NCI-H1105 (cell line): ENCODE data around the gene EGFR.

Source experiments
- DNase-seq: peaks from one replicate; lab custom pipeline; 2025; lab: John Stamatoyannopoulos, UW

EGFR gene

GRCh38 chr7:55036950-55037736, 18.3 kb downstream of the EGFR start:
- no peak for DNase-seq

DNA sequence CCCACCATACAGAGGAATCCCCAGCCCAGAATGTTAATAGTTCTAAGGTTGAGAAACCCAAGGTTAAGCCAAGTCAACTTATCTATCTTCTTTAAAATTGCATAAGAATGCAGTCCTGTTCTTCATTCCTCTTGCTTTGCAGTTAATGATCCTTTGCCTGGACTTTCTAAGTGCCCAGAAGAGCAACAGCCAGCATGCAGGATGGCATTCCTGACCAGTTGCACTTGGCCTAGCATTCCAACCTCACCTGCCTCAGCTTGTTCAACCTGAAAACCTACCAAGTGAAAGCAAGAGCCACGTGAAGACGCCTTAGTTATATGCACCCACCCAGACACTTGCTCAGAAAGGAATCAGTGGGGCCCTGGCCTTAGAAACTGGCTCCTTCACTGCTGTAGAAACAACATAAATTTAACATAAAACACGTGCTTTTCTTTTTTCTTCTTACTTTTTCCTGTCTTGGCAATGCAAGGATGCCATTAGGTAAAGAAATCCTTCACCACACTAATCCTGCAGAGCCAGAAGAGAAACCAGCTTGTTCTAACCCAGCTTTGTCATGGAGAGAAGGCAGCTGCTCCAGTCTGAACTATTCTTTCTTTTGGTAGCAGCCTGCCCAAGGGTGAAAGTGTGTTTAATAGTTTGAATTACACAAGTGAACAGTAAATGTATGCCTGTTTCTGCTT, 25.0 kb downstream of the EGFR start:
- DNase-seq: no peak

- DNase-seq: no peak
Measured at GRCh38 chr7:55044371-55044717, 25.5 kb downstream of the EGFR start.

DNA sequence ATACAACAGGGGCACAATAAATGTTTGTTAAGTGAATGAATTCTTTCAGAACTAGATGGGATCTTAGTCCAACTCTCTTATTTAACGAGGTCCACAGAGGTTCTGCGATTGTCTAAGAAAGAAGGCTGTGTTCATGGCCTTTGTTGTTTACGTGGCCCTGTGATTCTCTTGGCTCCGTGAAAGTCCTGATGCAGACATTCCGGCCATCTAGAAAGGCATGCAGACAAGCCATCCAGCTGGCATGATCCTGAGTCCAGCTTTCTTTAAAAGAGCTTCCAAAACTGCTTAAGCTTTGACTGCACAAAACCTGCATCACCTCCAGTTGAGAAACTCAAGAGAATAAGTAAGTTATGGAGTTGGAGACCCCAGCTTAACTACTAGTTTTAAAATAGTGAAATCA, 26.0 kb downstream of the EGFR start:
- no peak for DNase-seq

DNA sequence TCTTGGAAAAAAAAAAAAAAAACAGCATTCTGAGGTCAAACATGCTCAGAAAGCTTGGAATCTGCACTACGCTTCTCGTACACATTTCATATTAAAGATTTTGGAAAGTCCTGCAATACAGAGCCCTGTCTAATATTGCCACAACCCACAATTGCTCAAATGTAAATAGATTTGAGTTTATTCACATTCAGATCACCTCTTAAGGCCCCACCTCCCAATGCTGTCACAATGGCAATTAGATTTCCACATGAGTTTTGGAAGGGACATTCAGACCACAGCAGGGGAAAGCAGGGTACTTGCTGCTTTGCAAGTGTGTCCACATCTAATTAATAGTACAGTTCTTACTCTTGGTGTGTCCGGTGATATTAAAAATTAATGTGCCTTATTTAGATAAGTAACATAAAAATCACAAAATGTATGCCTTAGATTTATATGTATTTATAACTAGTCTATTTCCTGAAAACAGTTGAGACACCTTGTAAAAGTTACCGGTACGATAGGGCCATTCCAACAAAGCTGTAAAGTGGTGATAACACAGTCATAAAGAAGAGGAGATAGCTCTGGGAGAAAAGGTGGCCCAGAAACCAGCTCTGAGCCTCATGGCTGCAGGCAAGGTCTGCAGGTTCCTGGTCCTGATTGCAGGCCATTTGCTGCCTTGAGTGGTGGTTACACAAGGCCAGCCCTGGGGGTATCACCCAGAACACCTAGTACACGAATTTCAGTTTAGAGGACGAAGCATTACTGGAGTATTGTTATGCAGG, 27.9 kb downstream of the EGFR start:
- no peak for DNase-seq

- DNase-seq: peak; percentile 1
Measured at GRCh38 chr7:55048221-55048859, 29.5 kb downstream of the EGFR start.

- no peak for DNase-seq
Measured at GRCh38 chr7:55050281-55050680, 31.5 kb downstream of the EGFR start.

GRCh38 chr7:55052081-55052480, 33.3 kb downstream of the EGFR start:
- no peak for DNase-seq

GRCh38 chr7:55052741-55053427, 34.1 kb downstream of the EGFR start:
- DNase-seq: no peak

DNA sequence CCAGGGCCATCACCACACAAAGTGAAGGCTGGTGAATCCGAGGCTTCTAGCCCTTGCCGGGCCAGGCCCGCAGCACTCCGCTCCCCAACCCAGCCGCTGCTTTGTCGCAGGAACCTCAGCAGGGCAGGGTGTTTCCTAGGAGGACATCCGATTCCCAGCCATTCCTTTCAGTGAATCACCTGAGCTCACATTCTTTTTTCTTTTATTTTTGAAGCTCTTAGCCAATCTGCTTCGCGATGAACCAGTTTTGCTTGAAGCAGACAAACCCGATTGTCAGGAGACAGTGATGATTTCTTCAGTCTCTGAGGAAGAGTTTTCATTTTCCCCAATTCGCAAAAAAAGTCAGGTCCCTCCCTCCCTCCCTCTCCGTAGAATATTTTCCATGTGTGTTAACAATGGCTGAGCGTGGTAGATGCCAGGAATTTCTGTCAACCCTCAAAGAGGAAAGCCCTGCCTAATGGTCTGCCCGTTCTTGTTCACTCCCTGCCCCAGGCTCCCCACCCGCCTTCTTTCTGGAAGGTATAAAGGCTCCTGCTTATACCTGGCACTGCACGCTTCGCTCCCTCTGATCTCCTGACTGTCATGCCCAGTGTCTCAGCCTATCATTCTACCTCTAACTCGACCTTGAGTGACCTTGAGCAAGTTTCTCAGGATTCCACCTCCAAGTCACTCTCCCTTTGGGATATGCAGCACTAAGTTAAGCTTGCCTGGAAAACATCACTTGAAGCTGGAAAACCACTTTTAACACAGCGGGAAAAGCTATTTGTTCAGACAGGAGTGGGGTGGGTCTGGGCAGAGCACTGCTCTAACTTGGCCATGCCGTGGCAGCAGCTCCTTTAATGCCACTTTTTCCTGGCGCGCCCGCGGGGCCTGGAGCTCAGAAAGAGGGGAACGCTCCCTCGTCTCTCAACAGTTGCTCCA, 35.1 kb downstream of the EGFR start:
- DNase-seq: no peak

- DNase-seq: no peak
Measured at GRCh38 chr7:55054758-55055157, 35.9 kb downstream of the EGFR start.

GRCh38 chr7:55055479-55055878, 36.7 kb downstream of the EGFR start:
- DNase-seq: no peak

GRCh38 chr7:55056068-55056467, 37.3 kb downstream of the EGFR start:
- no peak for DNase-seq

- no peak for DNase-seq
Measured at GRCh38 chr7:55056577-55057480, 38.0 kb downstream of the EGFR start.

DNA sequence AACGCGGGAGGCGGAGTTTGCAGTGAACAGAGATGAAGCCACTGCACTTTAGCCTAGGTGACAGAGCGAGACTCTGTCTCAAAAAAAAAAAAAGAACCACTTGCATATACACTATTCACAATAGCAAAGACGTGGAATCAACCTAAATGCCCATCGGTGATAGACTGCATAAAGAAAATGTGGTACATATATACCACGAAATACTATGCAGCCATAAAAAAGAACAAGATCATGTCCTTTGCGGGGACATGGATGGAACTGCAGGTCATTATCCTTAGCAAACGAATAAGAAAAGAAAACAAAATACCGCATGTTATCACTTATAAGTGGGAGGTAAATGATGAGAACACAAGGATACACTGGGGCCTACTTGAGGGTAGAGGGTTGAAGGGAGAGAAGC, 39.5 kb downstream of the EGFR start:
- no peak for DNase-seq

GRCh38 chr7:55059021-55059420, 40.2 kb downstream of the EGFR start:
- no peak for DNase-seq

DNA sequence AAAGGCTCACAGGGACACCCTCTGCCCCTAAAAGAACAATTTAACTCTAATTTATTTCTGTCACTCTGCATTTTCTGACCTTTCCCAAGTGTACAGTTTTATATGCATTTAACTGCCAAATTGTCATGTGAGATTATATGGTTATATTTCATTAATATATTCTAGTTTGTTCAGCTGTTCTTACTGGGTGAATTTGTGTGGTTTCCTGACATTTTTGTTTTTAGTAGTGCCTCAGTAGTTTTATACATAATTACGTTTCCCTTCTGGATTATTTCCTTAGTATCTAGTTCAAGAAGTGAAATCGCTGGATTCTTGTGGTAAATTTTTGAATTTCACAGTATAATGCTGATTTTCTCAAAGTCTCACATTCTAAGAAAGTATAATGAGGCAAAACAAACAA, 41.3 kb downstream of the EGFR start:
- no peak for DNase-seq

GRCh38 chr7:55060636-55061022, 41.8 kb downstream of the EGFR start:
- no peak for DNase-seq

DNA sequence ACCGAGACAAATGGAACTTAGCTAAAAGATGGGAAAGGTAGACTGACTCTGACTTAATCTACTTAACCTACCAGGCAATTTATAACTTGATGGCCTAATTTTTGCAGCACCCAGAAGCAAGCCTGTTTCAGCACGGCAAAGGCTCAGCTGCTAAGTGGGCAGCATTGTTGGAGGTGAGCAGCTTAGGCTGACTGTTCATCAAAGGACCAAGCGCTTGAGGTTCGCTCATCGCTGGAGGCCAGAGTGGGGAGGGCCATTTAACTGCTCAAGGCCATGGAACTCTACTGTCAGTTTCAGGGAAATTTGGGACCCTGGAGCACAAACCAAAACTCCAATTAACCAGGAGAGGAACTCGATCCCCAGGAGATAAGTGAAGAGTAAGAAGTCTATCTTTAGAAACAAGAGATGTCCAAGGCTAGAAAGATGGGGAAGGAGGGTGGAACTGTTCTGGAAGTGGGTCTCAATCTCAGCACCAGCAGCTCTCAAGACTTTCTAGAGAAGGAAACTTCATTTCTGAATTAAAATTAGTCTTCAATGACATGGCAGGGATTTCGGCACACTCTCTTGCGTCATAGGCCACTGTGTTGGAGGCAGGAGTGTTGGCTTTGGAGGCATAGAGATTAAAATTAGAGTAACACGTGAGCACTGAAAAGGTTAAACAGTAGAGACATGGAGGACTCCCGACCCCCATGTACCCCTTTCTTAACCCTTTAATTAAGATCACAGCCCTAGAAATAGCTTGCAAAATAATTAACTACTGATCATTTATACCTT, 43.1 kb downstream of the EGFR start:
- DNase-seq: no peak
